PC-3 (cell line): ENCODE data around the gene ALOX12B.

Source experiments
- CTCF ChIP-seq: fragments of 300-600 bp; sonication (generic); conservative IDR thresholded peaks from 2 replicates; pipeline ENCODE4 v1.5.1; 2017; ENCODE audit warnings: antibody characterized with exemption, low read depth, mild to moderate bottlenecking, low read length
- EZH2 ChIP-seq: fragments of 300-600 bp; sonication (generic); IDR thresholded peaks from one replicate; pipeline ENCODE4 v1.6.1; 2017; ENCODE audit warnings: antibody characterized with exemption, mild to moderate bottlenecking, low read length; ENCODE audit not compliant: unreplicated experiment
- EZH2phosphoT487 ChIP-seq: fragments of 300-600 bp; sonication (generic); IDR thresholded peaks from 2 replicates; pipeline ENCODE4 v1.6.1; 2018; ENCODE audit warnings: mild to moderate bottlenecking, antibody characterized with exemption, low read length, borderline replicate concordance

GRCh38 chr17:8122924-8123694 is 35.6 kb upstream of the ALOX12B start:
- TF ChIP-seq CTCF (no peak), EZH2 (no peak), EZH2phosphoT487 (no peak)
